Measurements from ENCODE around the gene ZBTB4.

DNA sequence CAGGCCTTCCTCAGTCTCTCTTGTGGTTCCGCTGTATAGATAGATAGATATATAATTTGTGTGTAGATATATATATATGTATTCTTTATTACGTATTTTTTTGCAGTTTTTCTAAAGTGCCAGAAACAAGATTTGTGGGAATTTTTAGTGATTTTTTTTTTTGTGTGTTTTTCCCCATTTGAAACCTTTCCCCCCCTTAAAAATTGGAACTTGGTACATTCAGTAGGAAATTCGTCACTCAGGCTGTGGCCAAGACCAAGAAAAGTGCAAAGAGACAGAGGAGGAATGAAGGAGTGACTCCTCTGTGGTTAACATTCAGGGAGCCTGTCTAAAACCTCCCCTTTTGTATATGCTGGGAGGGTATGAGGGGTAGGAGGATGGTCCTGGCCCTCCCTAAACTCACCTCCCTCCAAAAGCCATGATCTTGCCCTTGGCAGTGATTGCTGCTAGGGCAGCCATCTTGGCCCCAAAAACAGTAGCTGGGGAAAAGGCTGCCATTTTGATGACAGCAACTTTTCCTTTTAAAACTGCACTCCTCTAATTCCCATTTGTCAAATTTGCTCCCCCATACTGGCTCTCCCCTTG lies 19.4 kb downstream of the ZBTB4 start:
- TF ChIP-seq, protein P1, sequence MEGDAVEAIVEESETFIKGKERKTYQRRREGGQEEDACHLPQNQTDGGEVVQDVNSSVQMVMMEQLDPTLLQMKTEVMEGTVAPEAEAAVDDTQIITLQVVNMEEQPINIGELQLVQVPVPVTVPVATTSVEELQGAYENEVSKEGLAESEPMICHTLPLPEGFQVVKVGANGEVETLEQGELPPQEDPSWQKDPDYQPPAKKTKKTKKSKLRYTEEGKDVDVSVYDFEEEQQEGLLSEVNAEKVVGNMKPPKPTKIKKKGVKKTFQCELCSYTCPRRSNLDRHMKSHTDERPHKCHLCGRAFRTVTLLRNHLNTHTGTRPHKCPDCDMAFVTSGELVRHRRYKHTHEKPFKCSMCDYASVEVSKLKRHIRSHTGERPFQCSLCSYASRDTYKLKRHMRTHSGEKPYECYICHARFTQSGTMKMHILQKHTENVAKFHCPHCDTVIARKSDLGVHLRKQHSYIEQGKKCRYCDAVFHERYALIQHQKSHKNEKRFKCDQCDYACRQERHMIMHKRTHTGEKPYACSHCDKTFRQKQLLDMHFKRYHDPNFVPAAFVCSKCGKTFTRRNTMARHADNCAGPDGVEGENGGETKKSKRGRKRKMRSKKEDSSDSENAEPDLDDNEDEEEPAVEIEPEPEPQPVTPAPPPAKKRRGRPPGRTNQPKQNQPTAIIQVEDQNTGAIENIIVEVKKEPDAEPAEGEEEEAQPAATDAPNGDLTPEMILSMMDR (IDR thresholded peaks at IDR 0.05), result no peak
- no peak for TF ChIP-seq POLR2A (IDR thresholded peaks at IDR 0.05)

Measured in vagina (tissue), 2 donors.